CD4-positive, alpha-beta T cell treated with Interferon gamma for 1 hour (primary cell): ENCODE results near the gene ASCL3.
A peak's percentile ranks its signal among the peaks of the same experiment; 100 is the strongest.
"Not testable (repeated sequence)": the region's sequence is repeated elsewhere in the genome, so short reads cannot be mapped to it uniquely, and the experiment has no call there.

Source experiments
- DNase-seq: peaks from one replicate; pipeline ENCODE4 v3.0.0-alpha.2; 2020

Gene ASCL3

DNA sequence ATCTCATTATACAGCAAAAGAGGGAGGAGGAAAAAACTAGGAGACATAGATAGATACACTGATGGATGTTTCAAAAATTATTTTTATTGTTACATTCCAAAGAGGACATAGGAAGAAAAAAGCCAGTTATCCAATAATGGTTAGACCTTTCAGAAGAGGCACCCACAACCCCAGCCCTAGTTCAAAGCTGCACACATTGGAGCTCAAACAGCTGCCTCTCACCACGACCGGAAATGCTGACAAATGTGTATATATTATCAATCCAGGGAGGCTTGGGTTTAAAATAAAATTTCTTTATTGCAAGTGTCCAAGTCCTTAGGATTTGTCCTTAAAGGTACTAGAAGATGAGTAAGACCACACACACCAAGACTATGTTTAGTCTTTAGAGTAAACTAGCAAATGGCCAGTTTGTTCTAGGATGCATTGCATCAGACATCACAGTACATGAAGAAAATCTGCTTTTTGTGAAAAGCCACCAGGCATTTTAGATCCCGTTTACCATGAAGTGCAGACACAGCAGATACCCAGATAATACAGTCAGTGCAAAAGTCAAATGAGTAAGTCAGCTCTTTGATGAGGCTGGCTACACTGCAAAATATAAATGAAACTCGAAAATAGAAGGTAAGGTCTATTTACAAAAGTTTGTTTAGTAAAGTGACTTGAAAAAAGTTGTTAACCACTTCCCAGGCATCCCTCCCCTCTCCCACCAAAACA lies 4.6 kb upstream of the ASCL3 start:
- no peak for DNase-seq

DNA sequence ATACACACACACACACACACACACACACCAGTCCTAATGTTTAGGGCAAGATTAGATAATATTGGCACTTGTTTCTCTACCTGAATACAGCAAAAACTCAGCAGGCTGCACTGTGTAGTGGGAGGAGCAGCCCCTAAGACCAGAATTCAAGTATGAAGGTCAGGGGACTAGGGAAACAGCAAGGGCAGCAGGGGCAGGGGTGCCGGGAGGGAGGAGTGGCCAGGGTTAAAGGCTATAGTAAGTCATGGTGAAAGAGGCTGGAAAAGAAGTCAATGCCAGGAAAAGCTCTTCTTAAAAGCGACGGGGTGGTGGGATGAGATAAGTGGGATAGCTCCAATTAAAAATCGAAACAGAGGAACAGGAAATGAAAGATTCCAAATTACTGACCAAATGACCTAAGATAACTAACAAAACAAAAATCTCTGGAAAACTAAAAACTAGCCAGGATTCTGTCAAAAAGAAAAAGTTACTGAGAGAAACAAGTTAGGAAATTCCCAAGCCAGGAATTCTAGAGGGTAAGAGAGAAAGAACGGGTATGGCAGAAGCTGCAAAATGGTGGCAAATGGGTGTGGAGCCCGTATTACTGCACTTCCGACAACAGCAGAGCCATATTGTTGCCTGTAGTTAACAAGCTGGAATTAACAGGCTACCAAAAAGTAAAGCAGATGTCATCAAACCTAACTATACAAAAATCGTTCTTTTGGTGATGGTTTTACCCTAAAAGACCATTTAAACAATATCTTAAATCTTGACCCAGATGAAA lies 1.3 kb downstream of the ASCL3 start:
- no peak for DNase-seq

GRCh38 chr11:8937659-8938058 lies 5.2 kb downstream of the ASCL3 start:
- DNase-seq, result no peak

GRCh38 chr11:8937159-8937558 lies 5.7 kb downstream of the ASCL3 start:
- DNase-seq, result no peak

GRCh38 chr11:8935789-8936188 lies 7.0 kb downstream of the ASCL3 start:
- not testable (repeated sequence) for DNase-seq

- DNase-seq, result no peak
Observed at GRCh38 chr11:8934742-8935488, 7.9 kb downstream of the ASCL3 start.

- DNase-seq, result no peak
Observed at GRCh38 chr11:8933931-8934330, 8.9 kb downstream of the ASCL3 start.

- DNase-seq, result no peak
Observed at GRCh38 chr11:8932564-8933180, 10.1 kb downstream of the ASCL3 start, which contains the start of gene C11orf16. TSS of gene C11orf16 (minus strand) at chr11:8932947. CDS start at chr11:8932308, 639 bp downstream.

GRCh38 chr11:8930456-8931175 lies 12.2 kb downstream of the ASCL3 start:
- no peak for DNase-seq

GRCh38 chr11:8928981-8929615 lies 13.7 kb downstream of the ASCL3 start:
- DNase-seq, result no peak

DNA sequence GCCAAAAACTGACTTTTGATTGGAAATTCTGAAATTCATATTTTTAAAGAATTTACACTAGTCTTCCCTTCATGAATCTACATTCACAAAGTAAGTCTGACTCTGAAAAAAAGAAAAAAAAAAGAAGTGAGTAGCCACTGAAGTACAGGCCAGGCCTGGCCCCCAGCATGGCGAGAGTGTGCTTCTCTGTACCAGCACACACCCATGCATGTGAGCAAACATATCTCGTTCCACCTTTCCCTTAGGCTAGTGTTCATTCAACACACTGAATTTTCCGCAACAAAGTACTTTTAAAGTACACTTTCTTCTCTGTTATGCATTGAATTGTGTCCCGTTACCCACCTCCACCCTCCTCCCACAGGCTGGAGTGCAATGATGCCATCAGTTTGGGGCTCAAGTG lies 14.6 kb downstream of the ASCL3 start:
- DNase-seq, result no peak

GRCh38 chr11:8927233-8927632 lies 15.6 kb downstream of the ASCL3 start:
- DNase-seq, result no peak

DNA sequence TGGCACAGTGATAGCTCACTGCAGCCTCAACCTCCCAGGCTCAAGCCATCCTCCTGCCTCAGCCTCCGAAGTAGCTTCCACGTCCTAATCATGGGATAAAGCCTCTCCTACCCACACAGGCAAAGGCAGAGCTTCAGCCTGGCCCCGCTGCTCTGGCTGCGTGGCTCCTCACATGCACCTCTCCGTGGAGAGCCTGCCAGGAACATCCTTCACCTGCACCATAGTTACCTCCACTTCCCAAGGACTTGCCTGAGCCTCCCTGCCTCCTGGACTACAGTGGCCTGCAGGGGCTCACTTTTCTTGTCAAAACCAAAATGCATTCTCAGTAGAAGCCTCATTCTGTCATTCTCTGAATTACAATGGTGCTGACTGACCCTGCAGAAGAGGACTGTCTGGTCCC lies 16.6 kb downstream of the ASCL3 start:
- DNase-seq, result no peak

GRCh38 chr11:8925711-8926110 lies 17.1 kb downstream of the ASCL3 start:
- no peak for DNase-seq

GRCh38 chr11:8922691-8923090 lies 20.1 kb downstream of the ASCL3 start:
- no peak for DNase-seq

DNA sequence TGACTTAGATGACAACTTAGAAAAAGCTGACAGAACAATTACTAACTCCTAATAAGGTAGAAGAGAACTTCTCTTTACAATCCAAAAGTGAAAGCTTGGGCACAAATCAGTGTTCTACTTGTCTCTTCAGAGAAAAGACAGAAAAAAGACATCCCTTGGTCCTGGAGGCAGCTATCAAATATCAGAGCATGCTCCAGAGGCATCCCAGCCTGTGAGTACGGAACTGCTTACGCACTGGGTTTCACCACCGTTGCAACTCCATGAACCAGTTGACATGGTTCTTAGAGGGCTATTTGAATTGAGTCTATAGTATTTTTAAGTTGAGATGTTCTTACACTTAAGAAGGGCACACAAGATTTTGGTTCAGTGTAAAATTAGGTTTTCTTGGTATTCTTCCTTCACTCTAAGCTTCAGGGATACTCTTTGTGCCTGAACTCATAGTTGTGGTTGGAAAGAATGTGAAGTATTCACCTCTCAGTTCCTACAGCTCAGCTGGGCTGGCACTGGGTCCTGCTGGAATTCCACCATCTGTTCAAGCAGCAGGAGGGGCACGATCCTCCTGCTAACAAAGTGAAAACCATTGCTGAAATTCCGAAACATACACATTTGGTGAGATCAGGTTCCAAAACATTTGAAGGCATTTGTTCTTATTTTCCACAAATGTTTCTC lies 25.5 kb downstream of the ASCL3 start:
- no peak for DNase-seq

DNA sequence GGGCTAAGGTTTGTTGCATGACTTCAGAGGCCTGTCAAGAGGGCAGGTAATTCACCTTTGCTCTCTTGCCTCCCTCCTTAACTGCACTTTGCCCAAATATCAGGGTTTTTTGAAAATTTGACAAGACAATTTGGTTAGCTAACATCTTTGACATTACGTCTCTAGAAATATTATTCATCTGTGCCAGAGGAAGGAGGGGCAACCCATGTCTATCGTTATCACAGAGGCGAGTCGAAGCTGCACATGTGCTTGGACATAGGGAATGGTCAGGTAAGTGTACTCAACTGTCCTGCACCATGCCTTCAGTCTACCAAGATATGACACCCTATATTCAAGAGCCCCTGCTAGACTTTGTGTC lies 28.2 kb downstream of the ASCL3 start:
- no peak for DNase-seq

- peak; percentile 31 for DNase-seq
Observed at GRCh38 chr11:8913961-8914660, 28.7 kb downstream of the ASCL3 start.

DNA sequence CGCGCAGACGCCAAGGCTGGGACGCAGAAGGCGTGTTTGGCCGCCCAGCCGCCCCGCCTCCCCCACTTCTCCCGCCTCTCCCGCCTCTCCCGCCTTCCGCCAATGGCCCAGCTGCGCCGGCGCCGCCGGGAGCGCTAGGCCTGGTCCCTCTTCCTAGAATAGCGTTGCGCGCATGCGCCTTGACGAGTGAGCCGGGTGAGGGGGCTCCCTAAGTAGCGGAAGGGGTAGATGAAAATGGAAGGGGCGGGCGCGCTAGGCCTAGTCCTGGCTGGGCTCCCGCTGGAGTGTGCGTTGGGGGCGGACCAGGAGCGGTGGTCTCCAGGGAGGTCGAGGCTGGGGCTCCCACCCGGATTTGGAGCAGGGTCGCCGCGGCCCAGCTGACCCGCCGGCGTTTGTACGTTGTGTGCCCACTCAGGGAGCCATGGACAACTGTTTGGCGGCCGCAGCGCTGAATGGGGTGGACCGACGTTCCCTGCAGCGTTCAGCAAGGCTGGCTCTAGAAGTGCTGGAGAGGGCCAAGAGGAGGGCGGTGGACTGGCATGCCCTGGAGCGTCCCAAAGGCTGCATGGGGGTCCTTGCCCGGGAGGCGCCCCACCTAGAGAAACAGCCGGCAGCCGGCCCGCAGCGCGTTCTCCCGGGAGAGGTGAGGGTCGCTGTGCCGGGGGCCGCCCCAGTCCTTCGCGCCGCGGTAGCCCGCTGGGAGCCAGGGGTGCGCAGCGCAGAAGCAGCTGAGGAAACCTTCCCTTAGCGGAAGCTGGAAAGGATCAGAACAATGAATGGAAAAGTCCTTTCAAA lies 31.6 kb downstream of the ASCL3 start, which contains the start of gene AKIP1:
Gene AKIP1, plus strand, starts transcription at position 161 of the 795 bp plus-strand sequence. Its CDS starts 261 bp downstream, at position 422.
- DNase-seq, result peak; percentile 80

- DNase-seq, result no peak
Observed at GRCh38 chr11:8910649-8911026, 32.2 kb downstream of the ASCL3 start.
